Epithelial cell of esophagus (primary cell): ENCODE results near the gene ETFB.
A peak's percentile ranks its signal among the peaks of the same experiment; 100 is the strongest.
"Not testable (repeated sequence)": the region's sequence is repeated elsewhere in the genome, so short reads cannot be mapped to it uniquely, and the experiment has no call there.

ENCODE experiments used
- DNase-seq: peaks from one replicate; pipeline ENCODE4 v3.0.0; 2010; ENCODE audit warnings: low read depth
- H3K4me3 ChIP-seq: 2 replicates; pipeline ENCODE4 v1.5.1; 2011; ENCODE audit warnings: mild to moderate bottlenecking, low read length, control low read depth
- TF ChIP-seq, protein P1 (sequence below): IDR thresholded peaks from 2 replicates; pipeline ENCODE4 v1.5.1; 2011; ENCODE audit warnings: low read depth, mild to moderate bottlenecking, low read length, control low read depth, inconsistent platforms; ENCODE audit not compliant: insufficient read depth; ENCODE audit errors: missing control alignments

ETFB gene

DNA sequence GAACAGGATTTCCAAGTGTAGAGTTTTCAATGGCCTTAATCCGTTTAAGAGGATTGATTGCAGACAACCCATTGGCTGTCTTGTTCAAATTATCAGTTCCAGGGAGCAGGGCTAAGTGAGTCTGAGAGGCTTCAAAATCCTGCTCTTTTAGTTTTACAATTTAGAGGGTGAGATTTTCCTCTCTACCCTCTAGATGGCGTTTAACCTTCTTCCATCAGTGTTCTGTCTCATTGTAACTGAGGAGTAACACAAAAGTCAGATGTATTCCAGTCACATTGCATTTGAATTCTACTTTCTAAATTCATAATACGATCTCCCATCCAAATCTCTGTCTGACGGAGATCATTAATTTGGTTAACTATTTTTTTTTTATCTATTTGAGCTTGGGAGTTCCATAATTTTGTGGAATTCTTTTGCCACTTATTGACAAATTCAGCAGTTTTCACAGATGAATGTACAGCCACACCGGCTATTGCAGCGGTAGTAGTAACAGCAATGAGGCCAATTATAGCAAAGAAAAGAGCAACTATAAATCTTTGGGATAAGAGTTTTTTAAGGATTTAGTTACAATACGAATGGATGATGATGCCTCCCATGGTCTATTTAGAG lies 32.0 kb upstream of the ETFB start:
- peak; percentile 27 for DNase-seq
- TF ChIP-seq, protein P1, sequence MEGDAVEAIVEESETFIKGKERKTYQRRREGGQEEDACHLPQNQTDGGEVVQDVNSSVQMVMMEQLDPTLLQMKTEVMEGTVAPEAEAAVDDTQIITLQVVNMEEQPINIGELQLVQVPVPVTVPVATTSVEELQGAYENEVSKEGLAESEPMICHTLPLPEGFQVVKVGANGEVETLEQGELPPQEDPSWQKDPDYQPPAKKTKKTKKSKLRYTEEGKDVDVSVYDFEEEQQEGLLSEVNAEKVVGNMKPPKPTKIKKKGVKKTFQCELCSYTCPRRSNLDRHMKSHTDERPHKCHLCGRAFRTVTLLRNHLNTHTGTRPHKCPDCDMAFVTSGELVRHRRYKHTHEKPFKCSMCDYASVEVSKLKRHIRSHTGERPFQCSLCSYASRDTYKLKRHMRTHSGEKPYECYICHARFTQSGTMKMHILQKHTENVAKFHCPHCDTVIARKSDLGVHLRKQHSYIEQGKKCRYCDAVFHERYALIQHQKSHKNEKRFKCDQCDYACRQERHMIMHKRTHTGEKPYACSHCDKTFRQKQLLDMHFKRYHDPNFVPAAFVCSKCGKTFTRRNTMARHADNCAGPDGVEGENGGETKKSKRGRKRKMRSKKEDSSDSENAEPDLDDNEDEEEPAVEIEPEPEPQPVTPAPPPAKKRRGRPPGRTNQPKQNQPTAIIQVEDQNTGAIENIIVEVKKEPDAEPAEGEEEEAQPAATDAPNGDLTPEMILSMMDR, result peak; percentile 45
- no peak overlapping the region for H3K4me3 ChIP-seq

DNA sequence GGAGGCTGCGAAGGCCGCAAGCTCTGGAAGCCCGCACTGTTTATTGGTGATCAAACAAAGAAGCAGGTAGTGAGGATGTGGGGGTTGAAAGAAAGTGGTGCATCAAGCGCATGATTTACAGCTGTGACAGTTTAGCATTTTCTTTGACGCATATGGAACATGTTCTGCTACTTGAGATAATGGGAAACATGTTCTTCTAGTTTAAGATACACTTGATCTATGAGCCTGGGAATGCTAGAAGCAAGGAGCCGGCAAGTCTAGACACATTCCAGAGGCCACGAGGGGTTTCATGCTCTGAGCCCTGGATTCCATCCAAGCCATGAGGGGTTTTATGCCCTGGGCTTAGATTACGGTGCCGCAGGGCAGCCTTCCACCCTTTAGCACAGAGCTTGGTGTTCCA lies 31.3 kb upstream of the ETFB start:
- DNase-seq, result peak; percentile 35
- not testable (repeated sequence) for H3K4me3 ChIP-seq

DNA sequence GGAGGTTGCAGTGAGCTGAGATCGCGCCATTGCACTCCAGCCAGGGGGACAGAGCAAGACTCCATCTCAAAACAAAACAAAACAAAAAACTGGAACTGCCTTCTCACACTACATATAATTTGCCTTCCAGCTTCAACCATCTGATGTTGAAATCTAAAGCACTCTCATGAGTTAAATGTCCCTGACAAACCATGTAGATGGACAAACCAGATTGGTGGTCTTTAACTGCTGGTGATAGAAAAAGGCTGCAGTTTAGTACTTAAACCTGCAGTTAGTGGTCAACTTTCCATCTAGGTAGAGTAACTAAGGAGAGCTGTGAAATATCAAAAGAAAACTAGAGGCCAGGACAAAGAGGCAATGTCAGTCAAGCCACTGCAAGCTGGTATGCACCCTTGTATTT lies 30.0 kb upstream of the ETFB start:
- no peak overlapping the region for H3K4me3 ChIP-seq
- TF ChIP-seq, protein P1, result no peak
- DNase-seq, result no peak

DNA sequence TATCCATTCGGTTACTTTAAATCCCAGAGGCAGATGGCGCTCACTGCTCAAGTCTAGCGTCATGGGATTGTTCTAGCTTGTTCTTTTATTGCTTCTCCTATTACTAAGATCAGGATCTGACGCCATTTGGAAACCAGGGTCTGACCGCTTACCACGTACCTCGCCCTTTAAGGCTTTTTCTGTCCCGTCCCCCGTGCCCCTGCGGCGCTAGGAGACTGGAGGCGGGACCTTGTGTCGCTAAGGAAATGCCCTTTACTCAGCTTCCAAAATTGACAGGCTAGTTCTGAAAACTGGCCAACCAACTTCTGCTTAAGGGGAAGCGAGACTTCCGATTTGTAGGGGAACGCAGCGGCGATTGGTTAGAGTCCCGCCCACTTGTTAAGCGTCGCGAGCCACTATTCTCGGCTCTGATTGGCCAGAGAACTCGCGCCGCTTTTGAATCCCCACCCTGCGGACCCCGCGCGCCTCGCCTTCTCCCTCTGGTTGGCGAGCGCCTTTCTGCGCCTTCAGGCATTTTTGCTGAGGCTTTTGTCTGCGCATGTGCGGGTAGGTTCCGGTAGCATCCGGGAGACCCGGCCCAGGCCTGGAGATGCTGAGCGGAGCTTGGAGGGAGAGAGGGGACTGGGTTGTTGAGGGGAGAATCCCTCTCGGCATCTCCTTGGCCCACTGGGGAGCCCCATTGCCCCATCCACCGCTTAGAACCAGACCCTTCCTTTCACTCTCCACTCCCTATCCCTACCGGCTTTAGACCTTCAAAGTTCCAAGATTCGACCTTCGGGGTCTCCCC lies 28.1 kb upstream of the ETFB start:
- TF ChIP-seq, protein P1, result peak; percentile 27
- H3K4me3 ChIP-seq, result peak overlapping the region; percentile 57
- DNase-seq, result peak; percentile 97

DNA sequence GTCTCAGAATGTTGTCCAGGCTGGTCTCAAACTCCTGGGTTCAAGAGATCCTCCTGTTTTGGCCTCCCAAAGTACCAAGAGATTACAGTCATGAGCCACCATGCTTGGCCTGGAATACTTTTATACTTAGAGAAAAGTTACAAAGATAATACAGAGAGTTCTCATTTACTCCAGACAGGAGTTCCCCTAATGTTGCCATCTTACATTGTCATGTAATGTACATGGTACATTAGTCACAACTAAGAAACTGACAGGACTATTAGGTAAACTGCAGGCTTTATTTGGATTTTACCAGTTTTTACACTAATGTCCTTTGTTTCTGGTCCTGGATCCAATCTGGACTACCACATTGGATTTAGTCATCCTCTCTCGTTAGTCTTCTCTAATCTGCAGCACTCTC lies 26.5 kb upstream of the ETFB start:
- no peak overlapping the region for H3K4me3 ChIP-seq
- TF ChIP-seq, protein P1, result no peak
- no peak for DNase-seq

DNA sequence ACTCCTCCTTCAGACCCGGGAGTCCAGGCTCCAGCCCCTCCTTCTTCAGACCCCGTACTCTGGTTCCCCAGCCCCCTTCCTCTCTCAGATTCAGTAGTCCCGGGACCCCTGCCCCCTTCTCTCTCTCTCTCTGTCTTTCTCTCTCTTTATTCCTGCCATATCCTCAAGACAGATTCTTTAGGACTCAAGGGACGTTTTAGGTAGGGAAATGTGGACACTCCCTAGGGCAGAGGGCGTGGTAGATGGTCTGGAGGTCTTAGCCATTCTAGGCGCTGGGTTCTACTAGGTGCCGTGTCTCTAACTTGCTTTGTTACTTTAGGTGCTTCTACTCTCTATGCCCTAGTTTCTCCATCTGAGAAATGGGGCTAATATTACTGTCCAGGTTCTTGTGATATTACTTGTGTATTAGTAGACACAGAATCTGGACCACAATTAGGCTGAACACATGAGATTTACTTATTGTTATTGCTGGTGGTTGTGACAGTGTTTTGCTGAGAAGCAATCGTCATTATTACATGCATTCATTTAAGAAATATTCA lies 25.0 kb upstream of the ETFB start:
- no peak overlapping the region for H3K4me3 ChIP-seq
- DNase-seq, result no peak
- TF ChIP-seq, protein P1, result no peak

DNA sequence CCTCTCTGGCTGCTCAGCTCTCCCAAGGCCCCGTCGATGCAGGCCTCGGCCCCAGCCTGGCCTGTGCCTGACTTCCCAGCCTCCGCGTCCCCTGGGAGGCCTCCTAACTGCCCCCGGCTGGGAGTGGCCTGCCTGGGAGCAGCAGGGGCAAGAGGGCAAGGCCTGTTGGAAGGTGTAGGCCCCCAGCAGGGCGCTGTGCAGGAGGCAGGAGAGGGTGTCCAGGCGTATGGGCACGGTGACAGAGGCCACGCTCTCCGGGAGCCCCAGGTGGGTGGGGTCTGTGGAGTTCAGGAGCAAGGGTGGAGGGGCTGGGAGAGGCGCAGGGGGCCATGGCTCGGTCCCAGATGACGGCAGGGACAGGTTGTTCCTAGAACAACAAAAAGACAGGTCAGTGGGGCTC lies 23.0 kb upstream of the ETFB start:
- DNase-seq, result no peak
- H3K4me3 ChIP-seq, result no peak overlapping the region
- TF ChIP-seq, protein P1, result no peak
